Spinal cord (tissue), 10 donors: ENCODE results near the gene RNF126. TPM values are rescaled to one million over a fixed set of nuclear protein-coding genes. Genes with fewer than 3 reads are reported as not detected.
A peak's percentile ranks its signal among the peaks of the same experiment; 100 is the strongest.
"Not testable (repeated sequence)": the region's sequence is repeated elsewhere in the genome, so short reads cannot be mapped to it uniquely, and the experiment has no call there.

Experiments used
- DNase-seq, 6 donors: peaks; one replicate each; pipeline versions ENCODE4 v3.0.0 to v3.0.0-alpha.2; 2013 to 2015; ENCODE audit warnings: low spot score in 6 of 6, low read depth in 4 of 6
- H3K27ac ChIP-seq: one replicate; pipeline ENCODE4 v1.5.1; 2013; ENCODE audit warnings: low read depth, low read length, control low read depth
- H3K27me3 ChIP-seq: one replicate; pipeline ENCODE4 v1.6.1; 2013; ENCODE audit warnings: low read length; ENCODE audit not compliant: control insufficient read depth, insufficient read depth
- H3K36me3 ChIP-seq: one replicate; pipeline ENCODE4 v1.6.1; 2013; ENCODE audit warnings: low read length; ENCODE audit not compliant: control insufficient read depth, insufficient read depth
- H3K4me1 ChIP-seq: one replicate; pipeline ENCODE4 v1.6.1; 2013; ENCODE audit warnings: low read length; ENCODE audit not compliant: control insufficient read depth, insufficient read depth
- H3K4me3 ChIP-seq: one replicate; pipeline ENCODE4 v1.5.1; 2013; ENCODE audit warnings: low read depth, low read length, control low read depth
- H3K9me3 ChIP-seq: one replicate; pipeline ENCODE4 v1.6.1; 2013; ENCODE audit warnings: low read length; ENCODE audit not compliant: control insufficient read depth, insufficient read depth
- WGBS: methylation state at CpG from one replicate; pipeline ENCODE4 v1.1.5; 2013; ENCODE audit warnings: missing lambda C conversion rate; ENCODE audit not compliant: insufficient coverage; 5-methylcytosine and 5-hydroxymethylcytosine counted together
- polyA plus RNA-seq, 2 donors: library from polyadenylated mRNA; unstranded; fragments of 120-200 nt; gene quantifications; one replicate each; pipeline ENCODE4 v1.2.1, GENCODE V29; 2013; ENCODE audit not compliant: insufficient read length in 2 of 2
- total RNA-seq, 2 donors: library from RNA; depleted of rRNA in 1 of 2; stranded (reverse); fragments of 120-200 nt in 1 of 2; fragments of >200 nt in 1 of 2; gene quantifications; one replicate each; pipeline versions ENCODE4 v1.2.3 to v1.2.4, GENCODE V29; 2013 to 2014
- donor health status: healthy.

Gene RNF126
- total and polyA plus RNA-seq, 4 donors = 13.4 to 61.6 (median 35.6) TPM

DNA sequence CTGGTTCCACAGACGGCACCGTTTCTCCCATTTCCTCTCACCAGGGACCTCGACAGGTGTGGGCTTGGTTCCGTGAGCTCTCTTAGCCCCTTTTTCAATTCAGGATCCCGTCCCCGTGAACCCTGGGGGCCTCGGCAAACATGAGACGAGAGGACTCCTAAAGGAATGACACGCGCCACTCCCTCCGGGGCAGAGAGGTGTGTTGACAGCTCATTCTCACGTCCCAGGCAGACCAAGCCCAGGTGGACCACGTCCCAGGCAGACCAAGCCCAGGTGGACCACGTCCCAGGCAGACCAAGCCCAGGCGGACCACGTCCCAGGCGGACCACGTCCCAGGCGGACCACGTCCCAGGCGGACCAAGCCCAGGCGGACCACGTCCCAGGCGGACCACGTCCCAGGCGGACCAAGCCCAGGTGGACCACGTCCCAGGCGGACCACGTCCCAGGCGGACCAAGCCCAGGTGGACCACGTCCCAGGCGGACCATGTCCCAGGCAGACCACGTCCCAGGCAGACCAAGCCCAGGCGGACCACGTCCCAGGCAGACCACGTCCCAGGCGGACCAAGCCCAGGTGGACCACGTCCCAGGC, 4.1 kb upstream of the RNF126 start:
- H3K27ac ChIP-seq, DNase-seq, H3K27me3 ChIP-seq, H3K9me3 ChIP-seq, H3K4me3 ChIP-seq, H3K36me3 ChIP-seq: not testable (repeated sequence)
- WGBS = 91% methylated on average over 28 of the region's 38 CpGs
- H3K4me1 ChIP-seq = peaks cover 23% of the 10 kb centered on the region

DNA sequence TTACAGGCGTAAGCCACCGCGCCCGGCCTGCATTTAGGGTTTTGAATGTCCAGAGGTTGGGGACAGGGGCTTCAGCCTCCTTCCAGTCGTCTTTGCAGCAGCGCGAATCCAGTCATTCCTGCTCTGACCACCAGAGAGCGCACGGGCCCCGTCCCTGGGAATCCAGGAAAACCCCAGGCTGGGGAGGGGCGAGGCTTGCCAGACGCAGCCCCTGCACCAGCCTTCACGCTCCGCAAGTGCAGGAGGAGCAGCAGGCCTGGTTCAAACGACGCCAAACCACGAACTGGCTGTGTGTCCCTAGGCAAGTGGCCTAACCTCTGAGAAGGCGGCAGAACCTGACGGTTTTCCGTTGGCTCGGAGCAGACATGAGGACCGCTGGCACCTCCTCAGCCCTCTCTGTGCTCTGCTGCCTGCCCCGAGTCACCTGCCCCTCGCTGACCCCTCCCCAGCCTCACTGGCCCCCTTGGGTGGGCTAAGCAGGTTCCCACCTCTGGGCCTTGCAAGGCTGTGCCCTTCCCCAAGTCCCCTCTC, 2.0 kb upstream of the RNF126 start:
- no peak overlapping the region for H3K27ac ChIP-seq
- no peaks in the 10 kb centered on the region for H3K9me3 ChIP-seq
- peak; percentile 63 to 96 (median 70) for DNase-seq
- whole genome bisulfite sequencing = 9% methylated on average over 24 of the region's 24 CpGs
- H3K4me1 ChIP-seq = peaks cover 44% of the 10 kb centered on the region
- no peaks in the 10 kb centered on the region for H3K27me3 ChIP-seq
- peaks cover 19% of the 10 kb centered on the region for H3K36me3 ChIP-seq
- no peak overlapping the region for H3K4me3 ChIP-seq

GRCh38 chr19:663682-664117, 686 bp upstream of the RNF126 start:
- Histone ChIP-seq H3K4me1 (peaks cover 47% of the 10 kb centered on the region), H3K36me3 (peaks cover 30% of the 10 kb centered on the region), H3K27ac (peak overlapping the region; percentile 92), H3K9me3 (no peaks in the 10 kb centered on the region), H3K4me3 (peak overlapping the region; percentile 46), H3K27me3 (no peaks in the 10 kb centered on the region)
- 44% methylated on average over 16 of the region's 18 CpGs for WGBS
- no peak for DNase-seq

GRCh38 chr19:662207-662961, 630 bp downstream of the RNF126 start:
- H3K27me3 ChIP-seq = no peaks in the 10 kb centered on the region
- peak overlapping the region; percentile 50 for H3K4me3 ChIP-seq
- no peak for DNase-seq
- WGBS = 1% methylated on average over 81 of the region's 81 CpGs
- H3K36me3 ChIP-seq = peaks cover 44% of the 10 kb centered on the region
- peaks cover 55% of the 10 kb centered on the region for H3K4me1 ChIP-seq
- no peak overlapping the region for H3K27ac ChIP-seq
- no peaks in the 10 kb centered on the region for H3K9me3 ChIP-seq

GRCh38 chr19:661427-662196, 1.4 kb downstream of the RNF126 start:
- peaks cover 60% of the 10 kb centered on the region for H3K4me1 ChIP-seq
- H3K36me3 ChIP-seq = peaks cover 51% of the 10 kb centered on the region
- H3K9me3 ChIP-seq = no peaks in the 10 kb centered on the region
- H3K27me3 ChIP-seq = no peaks in the 10 kb centered on the region
- DNase-seq = no peak
- H3K27ac ChIP-seq = no peak overlapping the region
- peak overlapping the region; percentile 50 for H3K4me3 ChIP-seq
- WGBS = 36% methylated on average over 28 of the region's 31 CpGs

GRCh38 chr19:660793-661426, 2.1 kb downstream of the RNF126 start:
- no peak overlapping the region for H3K27ac ChIP-seq

GRCh38 chr19:658916-659839, 3.8 kb downstream of the RNF126 start:
- H3K36me3 ChIP-seq = peaks cover 70% of the 10 kb centered on the region
- H3K4me1 ChIP-seq = peaks cover 48% of the 10 kb centered on the region
- H3K27ac ChIP-seq = no peak overlapping the region
- no peaks in the 10 kb centered on the region for H3K9me3 ChIP-seq
- H3K27me3 ChIP-seq = no peaks in the 10 kb centered on the region
- WGBS = 81% methylated on average over 47 of the region's 50 CpGs
- no peak for DNase-seq
- no peak overlapping the region for H3K4me3 ChIP-seq

More at GRCh38 chr19:660793-661426, 2.1 kb downstream of the RNF126 start:
- WGBS = 75% methylated on average over 20 of the region's 20 CpGs
- Histone ChIP-seq H3K9me3 (no peaks in the 10 kb centered on the region), H3K27me3 (no peaks in the 10 kb centered on the region), H3K4me1 (peaks cover 60% of the 10 kb centered on the region), H3K36me3 (peaks cover 56% of the 10 kb centered on the region), H3K4me3 (peak overlapping the region; percentile 50)
- no peak for DNase-seq

- Histone ChIP-seq H3K27ac (no peak overlapping the region), H3K4me1 (peaks cover 39% of the 10 kb centered on the region), H3K4me3 (no peak overlapping the region), H3K27me3 (no peaks in the 10 kb centered on the region), H3K9me3 (no peaks in the 10 kb centered on the region), H3K36me3 (peaks cover 79% of the 10 kb centered on the region)
- DNase-seq = no peak
- 73% methylated on average over 33 of the region's 33 CpGs for WGBS
Observed at GRCh38 chr19:658059-658839, 4.8 kb downstream of the RNF126 start.
